GM12864 (cell line): Measurements from ENCODE around the gene OR2T2.
A peak's percentile ranks its signal among the peaks of the same experiment; 100 is the strongest.
"Not testable (repeated sequence)": the region's sequence is repeated elsewhere in the genome, so short reads cannot be mapped to it uniquely, and the experiment has no call there.

Experiments
- DNase-seq: peaks from one replicate; pipeline ENCODE4 v3.0.0-alpha.2; 2011; ENCODE audit warnings: low read depth
- H3K4me3 ChIP-seq: 2 replicates; pipeline ENCODE4 v1.5.1; 2011; ENCODE audit warnings: mild to moderate bottlenecking, low read depth, low read length, control low read depth

Gene OR2T2

GRCh38 chr1:248432201-248432600 lies 13.2 kb upstream of the OR2T2 start:
- H3K4me3 ChIP-seq, DNase-seq: not testable (repeated sequence)

DNA sequence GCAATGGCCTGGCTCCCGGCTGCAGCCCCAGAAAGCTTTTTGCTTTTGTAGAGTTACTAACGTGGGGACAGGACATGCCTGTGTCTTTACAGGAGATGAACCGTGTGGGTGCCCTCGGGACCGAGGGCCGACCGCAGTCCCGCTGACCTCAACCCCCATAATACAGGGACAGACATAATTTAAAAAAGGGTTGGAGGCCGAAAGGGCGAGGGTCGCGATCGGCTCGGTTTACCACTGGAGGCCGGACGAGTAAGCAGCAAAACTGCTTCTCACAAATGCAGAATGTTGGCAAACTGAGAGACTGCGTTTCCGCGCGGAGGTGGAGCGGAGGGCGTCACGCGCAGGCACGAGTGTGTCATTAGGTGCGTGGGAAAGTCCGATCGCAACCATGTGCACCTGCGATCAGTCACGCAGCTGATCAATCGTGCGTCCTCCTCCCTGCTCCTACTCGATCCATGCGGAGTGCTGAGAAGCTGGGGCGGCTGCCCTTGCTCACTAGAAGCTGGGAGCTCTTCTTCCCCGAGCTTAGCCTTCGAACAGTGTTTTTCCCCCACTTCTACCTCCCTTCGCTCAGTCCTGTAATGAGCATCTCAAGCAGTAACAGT lies 11.5 kb upstream of the OR2T2 start:
- not testable (repeated sequence) for DNase-seq, H3K4me3 ChIP-seq

DNA sequence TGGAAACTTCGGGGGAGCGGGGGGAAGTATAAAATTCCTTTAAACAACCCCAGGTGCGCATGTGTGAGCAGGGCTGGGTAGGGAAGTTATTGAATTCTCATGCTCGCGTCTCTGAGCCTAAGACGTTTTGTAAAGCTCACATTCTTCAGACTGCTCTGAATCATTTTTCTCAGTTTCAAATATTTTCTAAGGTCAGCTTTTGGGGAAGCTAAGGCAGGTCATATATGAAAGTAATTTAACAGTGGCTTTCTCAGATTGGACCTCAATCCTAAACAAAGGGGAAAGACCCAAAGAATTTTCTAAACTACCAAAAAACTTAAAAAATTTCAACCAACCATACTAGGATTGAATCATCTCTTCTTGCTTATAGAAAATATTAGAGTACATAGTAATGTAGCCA lies 10.5 kb upstream of the OR2T2 start:
- DNase-seq, H3K4me3 ChIP-seq: not testable (repeated sequence)

GRCh38 chr1:248436303-248436702 lies 9.1 kb upstream of the OR2T2 start:
- H3K4me3 ChIP-seq, DNase-seq: not testable (repeated sequence)

DNA sequence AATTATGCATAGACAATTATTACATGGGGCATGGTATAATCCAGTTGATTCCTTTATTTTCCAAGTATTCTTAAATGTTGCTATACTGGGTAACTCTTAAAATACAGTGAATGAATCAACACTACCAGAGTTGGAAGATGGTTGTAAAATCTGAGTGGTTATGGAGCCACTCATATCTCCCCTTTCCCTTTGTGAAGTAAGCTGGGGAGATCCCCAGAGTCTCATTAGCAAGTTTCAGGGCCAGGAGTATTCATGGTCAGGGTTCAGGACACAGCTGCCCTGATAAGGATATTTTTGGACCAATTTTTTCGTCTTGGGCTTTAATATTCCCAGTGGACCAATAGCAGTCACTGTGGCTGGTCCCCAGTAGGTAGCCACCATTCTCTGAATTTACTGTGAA lies 6.8 kb upstream of the OR2T2 start:
- H3K4me3 ChIP-seq, DNase-seq: not testable (repeated sequence)

- not testable (repeated sequence) for DNase-seq, H3K4me3 ChIP-seq
These were observed 6.2 kb upstream of the OR2T2 start for GRCh38 chr1:248439283-248439682.

- H3K4me3 ChIP-seq: not testable (repeated sequence)
These were observed 2.7 kb upstream of the OR2T2 start for GRCh38 chr1:248442500-248443277.

GRCh38 chr1:248444603-248445002 lies 834 bp upstream of the OR2T2 start:
- H3K4me3 ChIP-seq, DNase-seq: not testable (repeated sequence)

More at GRCh38 chr1:248442500-248443277, 2.7 kb upstream of the OR2T2 start:
- not testable (repeated sequence) for DNase-seq

DNA sequence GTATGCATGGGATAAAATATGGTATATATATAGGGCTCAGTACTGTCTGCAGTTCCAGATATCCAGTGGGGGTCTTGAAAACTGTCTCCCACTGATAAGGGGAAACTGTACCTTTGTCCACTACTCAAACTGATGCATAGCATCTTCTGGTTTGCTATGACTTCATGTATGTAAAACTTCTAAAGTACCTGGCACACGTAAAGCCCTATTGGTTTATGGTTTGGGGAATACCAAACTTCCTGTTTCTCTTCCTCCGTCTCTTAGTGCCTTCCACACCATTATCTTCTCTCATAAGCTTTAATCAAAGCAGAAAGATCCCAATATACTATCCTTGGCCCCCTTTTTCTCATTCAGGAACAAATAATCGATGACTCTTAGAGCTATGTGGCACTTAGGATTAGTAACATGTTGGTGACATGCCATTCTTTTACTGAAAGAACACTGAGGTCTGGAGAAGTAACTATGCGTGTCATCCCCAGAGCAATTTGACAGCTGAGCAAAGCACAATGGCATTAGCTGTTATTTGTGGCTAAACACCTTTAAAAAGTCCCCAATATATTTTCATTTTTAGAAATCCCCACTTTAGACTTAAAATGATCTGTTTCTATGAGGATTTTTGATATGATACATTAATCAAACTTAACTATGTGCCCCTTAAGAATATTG lies 3.1 kb downstream of the OR2T2 start:
- DNase-seq, H3K4me3 ChIP-seq: not testable (repeated sequence)

DNA sequence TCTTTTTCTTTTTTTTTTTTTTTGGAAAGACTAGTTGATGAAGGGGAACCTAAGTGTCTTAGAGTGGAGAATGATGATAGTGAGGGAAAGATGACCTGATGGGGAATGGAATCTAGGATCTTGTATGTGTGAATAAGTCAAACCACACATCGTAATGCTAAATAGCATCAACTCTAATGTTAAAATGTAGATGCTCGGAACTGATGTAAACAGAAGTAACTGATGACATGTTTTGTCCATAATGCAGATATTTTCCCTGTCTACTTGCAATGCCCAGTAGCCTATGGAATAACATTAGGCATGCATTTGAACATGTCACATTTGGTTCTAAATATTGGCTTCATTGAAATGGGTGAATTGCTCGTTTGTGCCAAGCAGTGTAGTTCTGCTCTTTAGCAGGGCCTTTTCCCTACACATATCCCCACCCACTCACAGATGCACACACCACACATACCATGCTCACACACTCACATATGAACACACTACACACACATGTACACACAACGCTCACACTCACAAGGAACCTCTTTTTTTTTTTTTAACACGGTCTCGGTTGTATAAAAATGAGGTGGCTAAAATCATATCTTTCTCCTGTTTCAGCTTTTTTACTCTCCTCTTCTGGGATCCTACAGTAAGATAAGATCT lies 4.5 kb downstream of the OR2T2 start:
- peak overlapping the region; percentile 30; the same call in 1 of the 2 replicates for H3K4me3 ChIP-seq
- DNase-seq: not testable (repeated sequence)

- not testable (repeated sequence) for H3K4me3 ChIP-seq, DNase-seq
These were observed 5.2 kb downstream of the OR2T2 start for GRCh38 chr1:248450466-248451145.

DNA sequence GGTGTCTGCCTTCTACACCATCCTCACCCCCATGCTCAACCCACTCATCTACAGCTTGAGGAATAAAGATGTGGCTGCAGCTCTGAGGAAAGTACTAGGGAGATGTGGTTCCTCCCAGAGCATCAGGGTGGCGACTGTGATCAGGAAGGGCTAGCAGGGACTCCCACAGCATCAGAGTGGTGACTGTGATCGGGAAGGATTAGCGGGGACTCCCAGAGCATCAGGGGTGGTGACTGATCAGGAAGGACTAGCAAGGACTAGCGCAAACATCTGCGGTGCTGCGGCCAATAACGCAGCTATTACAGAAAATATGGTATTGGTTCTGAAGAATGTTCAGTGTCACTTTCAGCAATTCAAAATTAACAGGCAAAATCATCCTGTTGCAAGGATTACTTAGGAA lies 8.2 kb downstream of the OR2T2 start:
- not testable (repeated sequence) for H3K4me3 ChIP-seq

GRCh38 chr1:248455045-248455444 lies 9.6 kb downstream of the OR2T2 start:
- H3K4me3 ChIP-seq, DNase-seq: not testable (repeated sequence)

More for the DNA sequence above, 8.2 kb downstream of the OR2T2 start:
- not testable (repeated sequence) for DNase-seq

DNA sequence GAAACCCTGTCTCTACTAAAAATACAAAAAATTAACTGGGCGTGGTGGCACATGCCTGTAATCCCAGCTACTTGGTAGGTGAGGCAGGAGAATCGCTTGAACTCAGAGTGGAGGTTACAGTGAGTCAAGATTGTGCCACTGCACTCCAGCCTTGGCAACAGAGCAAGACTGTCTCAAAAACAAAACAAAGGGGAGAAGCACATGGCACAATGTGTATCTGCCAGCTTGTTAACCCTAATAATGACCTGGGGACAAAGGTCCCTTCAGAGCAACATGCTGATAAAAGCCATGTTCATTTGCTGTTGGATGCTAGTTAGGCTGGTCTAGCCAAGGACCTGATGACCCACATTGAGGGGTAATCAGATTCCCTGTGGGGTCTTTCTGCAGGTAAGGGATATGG lies 11.2 kb downstream of the OR2T2 start:
- H3K4me3 ChIP-seq, DNase-seq: not testable (repeated sequence)

DNA sequence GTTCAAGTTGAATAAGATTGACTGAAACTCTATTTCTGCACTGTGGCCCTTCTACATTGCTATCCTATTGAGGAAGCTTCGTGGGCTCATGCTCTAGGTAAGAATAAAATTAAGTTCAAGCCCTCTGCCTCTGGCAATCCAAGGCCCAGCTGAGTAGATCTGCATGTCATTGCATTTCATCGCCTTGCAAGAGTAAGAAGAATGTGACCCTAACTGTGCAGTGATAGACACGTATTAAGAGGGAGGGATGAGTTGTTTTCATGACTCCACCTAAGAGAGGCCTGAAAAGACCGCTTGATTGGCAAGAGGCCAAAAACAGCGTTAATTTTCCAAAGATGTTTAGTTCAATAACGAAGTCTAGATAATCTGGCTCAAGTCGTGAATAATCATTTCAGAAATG lies 13.7 kb downstream of the OR2T2 start:
- not testable (repeated sequence) for H3K4me3 ChIP-seq, DNase-seq
